ENCODE data around the gene TEKT2. TPM values are rescaled to one million over a fixed set of nuclear protein-coding genes. Genes with fewer than 3 reads are reported as not detected.

TEKT2 gene
- total RNA-seq, 4 donors from 2014 or later, result 0.38 TPM; not detected in 3

GRCh38 chr1:36096500-36097432 lies 12.9 kb downstream of the TEKT2 start:
- 65 to 77% methylated on average over 16 of the region's 16 CpGs for WGBS, 2 donors
- no peak overlapping the region for H3K4me3 ChIP-seq (ENCODE audit: low read depth, poor library complexity, severe bottlenecking)
- intact Hi-C loops (cut with DNase I; ENCODE audit: low total_unique reads), result no loop called here
- TF ChIP-seq CTCF (IDR thresholded peaks at IDR 0.05) (no peak), POLR2A (IDR thresholded peaks at IDR 0.05) (no peak)
- no peak for DNase-seq (ENCODE audit: low spot score in 2 of 2)

GRCh38 chr1:36097693-36098585 lies 14.0 kb downstream of the TEKT2 start:
- TF ChIP-seq POLR2A (IDR thresholded peaks at IDR 0.05) (no peak), CTCF (IDR thresholded peaks at IDR 0.05) (no peak)
- WGBS, 2 donors, result 85 to 89% methylated on average over 18 to 28 of the region's 33 CpGs
- intact Hi-C loops (cut with DNase I; ENCODE audit: low total_unique reads), result no loop called here
- no peak for DNase-seq (ENCODE audit: low spot score in 2 of 2)
- H3K4me3 ChIP-seq (ENCODE audit: low read depth, poor library complexity, severe bottlenecking), result no peak overlapping the region

- WGBS, 2 donors, result 78 to 81% methylated on average over 6 to 10 of the region's 13 CpGs
- TF ChIP-seq CTCF (IDR thresholded peaks at IDR 0.05) (no peak), POLR2A (IDR thresholded peaks at IDR 0.05) (no peak)
- no peak overlapping the region for H3K4me3 ChIP-seq (ENCODE audit: low read depth, poor library complexity, severe bottlenecking)
- intact Hi-C loops (cut with DNase I; ENCODE audit: low total_unique reads), result no loop called here
- no peak for DNase-seq (ENCODE audit: low spot score in 2 of 2)
Observed at GRCh38 chr1:36098650-36099365, 14.9 kb downstream of the TEKT2 start.

- no peak overlapping the region for H3K4me3 ChIP-seq (ENCODE audit: low read depth, poor library complexity, severe bottlenecking)
- TF ChIP-seq POLR2A (IDR thresholded peaks at IDR 0.05) (no peak), CTCF (IDR thresholded peaks at IDR 0.05) (peak in 1 of 3 donors; percentile 73)
- WGBS, 2 donors, result 33 to 35% methylated on average over 15 to 18 of the region's 18 CpGs
- DNase-seq (ENCODE audit: low spot score in 2 of 2), result peak in 1 of 2 donors; percentile 94
- intact Hi-C loops (cut with DNase I; ENCODE audit: low total_unique reads), result loop anchor here (5.0 kb wide), 1 partner anchor 187 kb away; no protein-coding TSS in a partner anchor
Observed at GRCh38 chr1:36099681-36100341, 15.9 kb downstream of the TEKT2 start.

GRCh38 chr1:36100376-36100775 lies 16.5 kb downstream of the TEKT2 start:
- TF ChIP-seq POLR2A (IDR thresholded peaks at IDR 0.05), result no peak
- TF ChIP-seq CTCF (IDR thresholded peaks at IDR 0.05), result no peak
- H3K4me3 ChIP-seq (ENCODE audit: low read depth, poor library complexity, severe bottlenecking), result no peak overlapping the region
- intact Hi-C loops (cut with DNase I; ENCODE audit: low total_unique reads), result loop anchor here (5.0 kb wide), 1 partner anchor 187 kb away; no protein-coding TSS in a partner anchor
- whole genome bisulfite sequencing, 2 donors, result 59 to 68% methylated on average over 6 of the region's 6 CpGs
- DNase-seq (ENCODE audit: low spot score in 2 of 2), result no peak

Measured in lower leg skin (tissue), 4 donors.